Stimulated activated CD8-positive, alpha-beta memory T cell treated with anti-CD3 and anti-CD28 coated beads, Interleukin-15, amount 100 ng/mL, for 4 hours (primary cell): ENCODE results near the gene IGSF9.

Experiments used
- DNase-seq, 2 donors: peaks; one replicate each; pipeline ENCODE4 v3.0.0-alpha.2; 2020; ENCODE audit warnings: low read depth in 2 of 2

Gene IGSF9

DNA sequence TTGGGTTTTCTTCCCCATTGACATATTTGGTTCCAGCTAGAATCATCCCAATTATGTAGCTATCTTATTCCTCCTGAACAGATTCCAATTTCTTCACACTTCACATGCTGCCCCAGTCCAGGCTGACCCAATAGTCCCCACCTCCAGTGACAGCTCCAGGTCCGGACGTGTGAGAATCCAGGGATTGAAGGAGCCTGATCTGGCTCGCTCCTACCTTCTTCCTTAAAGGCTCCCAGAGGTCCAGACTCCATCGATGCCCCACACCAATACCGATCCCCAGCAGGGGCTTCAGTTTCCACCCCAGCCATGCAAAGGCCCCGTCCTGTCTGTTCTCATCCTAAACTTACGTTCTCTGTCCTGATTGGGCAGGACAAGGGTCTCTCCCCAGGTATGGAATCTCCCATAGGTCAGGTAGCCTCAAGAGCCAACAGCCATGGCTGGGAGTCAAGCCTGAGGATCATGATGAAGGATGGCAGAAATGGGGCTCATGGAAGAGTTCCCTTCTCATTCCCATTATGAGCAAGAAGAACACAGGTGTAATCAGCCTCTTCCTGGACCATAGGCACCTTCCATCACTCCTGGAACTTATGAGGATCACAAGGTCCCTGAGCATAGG lies 29.0 kb upstream of the IGSF9 start:
- DNase-seq: no peak

GRCh38 chr1:159973350-159973940 lies 28.0 kb upstream of the IGSF9 start:
- DNase-seq: no peak

- DNase-seq: no peak
Observed at GRCh38 chr1:159972443-159973205, 27.2 kb upstream of the IGSF9 start.

DNA sequence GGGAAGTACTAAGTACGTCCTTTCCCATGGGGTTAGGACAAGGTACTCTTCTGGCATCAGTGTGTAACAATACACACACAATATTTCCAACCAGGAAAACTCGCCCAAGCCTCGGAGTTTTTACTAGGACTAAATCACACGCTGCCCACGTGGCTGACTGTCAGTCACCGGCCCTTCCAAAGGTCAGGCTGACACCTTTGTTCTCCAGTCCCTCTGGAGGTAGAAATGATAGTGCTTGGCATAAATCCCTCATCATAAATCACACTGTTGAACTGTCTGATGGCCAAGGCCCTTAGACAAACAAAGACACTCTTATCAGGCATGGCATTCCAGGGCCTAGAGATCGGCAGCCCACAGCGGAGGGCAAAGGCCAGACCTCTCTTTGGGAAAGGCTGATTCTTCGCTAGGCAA lies 25.5 kb upstream of the IGSF9 start:
- DNase-seq: no peak

DNA sequence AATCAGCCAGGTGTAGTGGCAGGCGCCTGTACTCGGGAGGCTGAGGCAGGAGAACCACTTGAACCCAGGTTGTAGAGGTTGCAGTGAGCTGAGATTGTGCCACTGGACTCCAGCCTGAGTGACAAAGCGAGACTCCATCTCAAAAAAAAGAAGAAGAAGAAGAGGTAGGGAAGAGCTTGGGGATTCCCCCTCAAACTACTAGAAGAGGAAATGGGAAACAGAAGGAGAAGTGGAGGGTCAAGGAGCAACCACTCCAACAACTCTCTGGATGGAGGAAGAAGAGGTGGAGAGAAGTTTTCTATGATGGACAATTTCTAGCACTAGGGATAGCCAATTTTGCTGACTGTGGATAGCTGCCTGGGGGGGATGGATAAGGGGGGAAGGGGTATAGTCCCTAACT lies 23.5 kb upstream of the IGSF9 start:
- no peak for DNase-seq

DNA sequence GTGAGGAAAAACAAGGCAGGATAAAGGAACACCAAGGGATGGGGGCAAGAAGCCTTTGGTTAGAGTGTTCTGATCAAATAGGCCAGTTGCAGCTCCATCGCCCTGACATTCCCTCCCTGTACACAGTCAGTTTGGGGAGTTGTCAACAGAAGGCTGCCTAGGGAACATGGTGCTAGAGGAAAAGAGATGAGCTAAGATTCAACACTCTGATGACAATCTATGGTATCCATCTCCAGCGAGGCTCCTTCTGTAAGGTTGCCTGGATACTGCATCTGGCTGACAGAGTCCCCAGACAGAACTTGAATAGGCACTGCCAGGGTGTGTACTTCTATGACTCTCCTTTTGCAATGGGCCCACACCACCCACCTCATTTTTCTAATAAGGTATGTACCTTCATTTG lies 19.9 kb upstream of the IGSF9 start:
- no peak for DNase-seq

- no peak for DNase-seq
Observed at GRCh38 chr1:159964144-159964543, 18.7 kb upstream of the IGSF9 start.

- DNase-seq: no peak
Observed at GRCh38 chr1:159962176-159962575, 16.8 kb upstream of the IGSF9 start.

DNA sequence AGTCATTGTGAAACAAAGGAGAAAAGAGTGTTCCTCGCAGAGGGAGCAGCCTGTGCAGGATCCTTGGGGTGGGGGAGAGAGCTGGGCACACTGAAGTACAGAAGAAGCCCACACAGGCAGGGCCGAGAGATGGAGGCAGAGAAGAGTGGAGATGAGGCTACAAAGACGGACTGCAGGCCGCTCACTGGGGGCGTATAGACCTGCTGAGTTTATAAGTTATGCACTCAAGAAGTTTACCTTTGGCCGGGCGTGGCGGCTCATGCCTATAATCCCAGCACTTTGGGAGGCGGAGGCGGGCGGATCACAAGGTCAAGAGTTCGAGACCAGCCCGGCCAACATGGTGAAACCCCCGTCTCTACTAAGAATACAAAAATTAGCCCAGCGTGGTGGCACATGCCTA lies 16.2 kb upstream of the IGSF9 start:
- DNase-seq: no peak

- DNase-seq: no peak
Observed at GRCh38 chr1:159960721-159961381, 15.4 kb upstream of the IGSF9 start.

GRCh38 chr1:159959451-159959850 lies 14.0 kb upstream of the IGSF9 start:
- DNase-seq: no peak

GRCh38 chr1:159958719-159959380 lies 13.4 kb upstream of the IGSF9 start:
- DNase-seq: no peak

GRCh38 chr1:159957824-159958268 lies 12.4 kb upstream of the IGSF9 start:
- DNase-seq: no peak

DNA sequence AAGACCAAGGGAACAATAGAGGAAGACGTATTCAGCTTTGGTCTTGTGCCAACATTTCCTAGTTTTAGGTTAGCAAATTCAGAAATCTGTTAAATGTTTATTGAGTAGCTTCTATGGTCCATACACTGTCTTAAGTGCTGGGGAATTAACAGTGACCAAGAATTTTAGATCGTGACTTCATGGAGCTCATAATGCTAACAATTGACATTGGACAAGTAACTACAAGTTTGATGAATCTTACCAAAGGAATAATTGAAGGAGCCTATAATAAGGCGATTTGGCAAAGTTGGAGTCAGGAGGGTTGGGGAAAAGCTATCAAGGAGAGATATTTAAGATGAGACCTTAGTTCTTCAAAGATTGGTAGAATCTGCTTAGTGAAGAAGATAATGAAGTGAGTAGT lies 10.0 kb upstream of the IGSF9 start:
- no peak for DNase-seq

GRCh38 chr1:159953536-159954515 lies 8.4 kb upstream of the IGSF9 start, which contains the start of gene SLAMF9:
Gene SLAMF9 (minus strand): TSS chr1:159954237. CDS start chr1:159954137, 100 bp downstream.
- no peak for DNase-seq

DNA sequence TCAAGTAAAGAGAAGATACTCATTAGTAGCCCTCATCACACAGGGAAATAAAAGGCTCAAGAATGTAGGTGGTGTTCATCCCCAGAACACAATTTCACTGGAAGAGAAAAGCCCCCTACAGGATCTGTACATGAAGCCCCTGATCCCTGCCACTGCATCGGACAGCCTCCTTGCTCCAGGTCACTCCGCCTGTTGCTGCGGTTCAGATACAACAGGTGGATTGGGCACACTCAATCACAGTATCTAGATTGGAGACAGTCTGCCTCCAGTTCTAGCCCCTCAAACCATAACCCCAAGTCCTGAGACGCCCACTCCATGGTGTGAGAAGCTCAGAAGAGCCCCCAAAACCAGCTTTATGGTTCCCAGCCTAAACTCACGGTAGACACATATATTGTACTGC lies 7.5 kb upstream of the IGSF9 start:
- no peak for DNase-seq

DNA sequence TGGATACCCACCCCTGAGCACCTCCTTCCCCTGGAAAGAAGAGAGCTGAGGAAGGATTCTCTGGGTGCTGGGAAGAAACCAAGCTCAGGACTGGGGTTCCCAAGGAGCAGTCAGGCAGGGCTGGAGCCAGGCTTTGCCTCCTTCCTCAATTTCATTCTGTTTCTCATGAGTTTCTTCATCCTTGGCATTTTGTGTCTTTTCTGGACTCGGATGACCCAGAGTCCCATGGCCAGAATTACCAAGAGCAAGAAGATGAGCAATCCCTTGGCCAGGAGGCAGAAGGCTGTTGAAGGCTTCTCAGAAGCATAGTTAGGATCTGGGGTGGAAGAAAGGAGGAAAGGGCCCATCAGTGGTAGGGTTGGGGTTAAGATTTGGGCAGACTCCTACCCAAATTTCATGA lies 6.1 kb upstream of the IGSF9 start:
- no peak for DNase-seq

- DNase-seq: no peak
Observed at GRCh38 chr1:159951016-159951415, 5.6 kb upstream of the IGSF9 start.

DNA sequence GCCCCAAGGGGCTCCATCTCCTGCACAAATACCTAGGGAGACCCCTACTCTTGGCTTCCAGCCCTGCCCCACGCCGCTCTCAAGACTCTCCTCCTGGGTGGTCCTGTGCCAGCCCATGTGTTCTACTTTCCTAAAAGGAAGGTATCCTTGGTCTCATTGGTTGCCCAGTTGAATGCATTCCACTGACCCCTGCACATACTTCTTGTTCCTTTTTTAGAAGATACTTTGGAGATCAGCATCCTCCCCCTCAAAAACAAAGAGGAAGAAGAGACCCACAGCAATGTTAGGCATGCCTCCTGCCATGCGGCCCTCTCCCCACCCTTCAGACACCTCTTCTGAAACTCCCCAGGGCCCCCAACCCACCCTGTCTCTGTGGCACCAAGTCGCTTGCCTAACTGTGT lies 4.6 kb upstream of the IGSF9 start:
- no peak for DNase-seq

GRCh38 chr1:159949123-159949522 lies 3.7 kb upstream of the IGSF9 start:
- no peak for DNase-seq

GRCh38 chr1:159947942-159948341 lies 2.5 kb upstream of the IGSF9 start:
- DNase-seq: no peak
